NCI-H2227 (cell line): Measurements from ENCODE around the gene WSCD1.

Experiments used
- DNase-seq: peaks from one replicate; lab custom pipeline; 2025; ENCODE audit not compliant: unreplicated experiment; lab: John Stamatoyannopoulos, UW

Gene WSCD1

DNA sequence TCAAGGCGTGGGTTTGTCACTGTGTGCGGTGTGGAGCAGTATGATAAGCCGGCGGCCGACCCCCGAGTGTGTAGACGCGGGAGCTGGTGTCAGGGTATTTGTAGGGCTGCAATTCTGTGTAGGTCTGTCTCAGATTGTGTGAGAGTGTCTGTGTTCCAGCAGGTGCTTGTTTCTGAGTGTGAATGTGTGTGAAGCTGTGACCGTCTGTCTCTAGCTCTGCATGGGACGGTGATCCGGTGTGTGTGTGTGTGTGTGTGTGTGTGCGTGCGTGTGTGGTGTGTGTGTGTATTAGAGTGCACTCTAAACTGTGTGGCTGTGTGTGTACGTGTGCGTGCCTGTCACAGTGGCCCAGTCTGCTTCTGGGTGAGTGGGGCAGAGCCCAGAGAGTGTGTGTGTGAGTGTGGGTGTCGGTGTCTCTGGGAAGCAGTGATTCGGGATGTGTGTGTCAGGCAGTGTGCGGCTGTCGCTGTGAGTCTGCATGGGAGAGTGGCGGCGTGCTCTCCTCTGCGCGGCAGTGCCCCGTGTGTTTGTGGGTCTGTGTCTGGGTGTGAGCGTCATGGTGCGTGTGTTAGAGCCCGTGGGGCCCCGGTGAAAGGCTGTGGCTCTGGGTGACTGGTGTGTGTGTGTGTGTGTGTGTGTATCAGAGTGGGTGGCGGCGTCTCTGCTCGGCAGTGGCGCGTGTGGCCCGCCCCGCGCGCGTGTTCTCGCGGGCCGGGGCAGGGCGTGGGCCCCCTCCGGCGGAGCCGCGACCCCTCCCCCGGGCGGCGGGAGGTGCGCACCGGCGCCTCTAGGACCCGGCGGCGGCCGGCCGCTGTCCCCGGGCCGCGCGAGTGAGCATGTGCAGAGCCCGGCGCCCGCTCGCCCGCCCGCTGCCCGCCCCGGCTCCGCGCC lies at the start of gene WSCD1:
TSS of gene WSCD1 (plus strand) at position 841 of the 891 bp plus-strand sequence. CDS start 10,280 bp downstream, outside the sequence.
- peak; percentile 35 for DNase-seq

DNA sequence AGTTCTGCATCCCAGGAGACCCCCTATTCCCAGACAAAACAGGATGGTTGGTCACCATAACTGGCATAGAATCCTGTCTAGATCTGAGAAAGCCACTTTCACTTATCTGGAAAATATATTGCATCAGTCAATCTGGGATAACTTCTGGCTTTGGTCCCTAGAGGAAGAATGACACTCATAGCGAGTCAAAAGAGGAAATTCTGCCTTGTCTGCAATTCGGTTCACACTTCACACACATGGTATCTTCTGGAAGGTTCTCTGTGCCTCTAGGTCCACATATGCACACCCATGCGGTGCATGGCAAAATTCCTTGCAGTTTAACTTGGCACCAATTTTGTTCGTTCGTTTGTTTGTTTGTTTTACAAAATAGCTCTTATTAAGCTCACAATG lies 49.2 kb upstream of the WSCD1 start:
- DNase-seq: no peak

DNA sequence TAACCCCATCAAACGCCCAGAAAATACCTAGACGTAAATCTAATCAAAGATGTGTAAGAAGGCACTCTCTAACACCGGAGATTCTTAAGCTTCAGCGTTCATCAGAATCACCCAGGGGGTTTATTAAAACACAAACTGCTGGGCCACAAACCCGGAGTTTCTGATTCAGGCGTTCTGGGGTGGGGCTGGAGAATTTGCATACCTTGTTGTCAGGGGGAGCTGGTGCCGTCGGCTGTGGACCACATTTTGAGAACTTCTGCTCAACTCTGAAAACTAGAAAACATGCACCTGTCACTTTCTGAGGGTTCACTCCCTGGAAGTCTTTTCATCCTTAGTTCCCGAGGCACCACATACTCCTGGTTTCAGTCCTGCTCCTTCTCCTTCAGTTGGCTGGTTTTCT lies 48.6 kb upstream of the WSCD1 start:
- no peak for DNase-seq

DNA sequence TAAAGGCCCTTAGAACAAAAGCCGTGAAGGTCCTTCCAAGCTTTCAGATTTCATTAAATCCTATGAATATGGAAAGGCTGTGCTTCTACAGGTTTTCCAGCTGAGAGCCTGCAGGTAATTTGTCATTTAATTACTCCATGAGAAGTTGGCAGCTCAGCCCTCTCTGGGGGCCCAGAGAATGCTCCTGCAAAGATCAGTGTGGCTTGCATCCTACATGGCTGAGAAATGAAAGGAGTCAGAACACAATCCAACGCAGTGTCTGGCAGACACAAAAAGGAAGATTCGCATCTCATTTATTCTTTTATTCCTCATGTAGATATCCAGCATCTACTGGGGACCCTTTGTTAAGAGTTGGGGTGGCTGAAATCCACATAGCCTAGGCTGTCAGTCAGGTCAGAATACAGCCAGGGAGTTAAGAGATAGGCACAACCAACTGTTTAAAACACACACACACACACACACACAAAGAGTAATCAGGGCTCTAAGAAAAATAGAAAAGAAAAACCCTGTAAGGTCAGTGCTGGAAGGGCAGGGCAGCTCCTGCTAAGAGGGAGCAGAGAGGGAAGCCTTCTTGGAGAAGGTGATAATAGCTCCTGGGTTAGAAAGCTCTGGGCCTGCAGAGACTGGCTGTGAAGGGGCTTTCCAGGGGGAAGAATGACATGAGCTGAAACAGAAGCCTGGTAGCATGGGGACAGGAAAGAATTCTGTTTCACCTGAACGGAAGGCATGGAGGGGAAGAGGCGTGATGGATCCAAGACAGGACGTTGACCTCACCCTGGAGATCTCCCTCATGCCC lies 46.9 kb upstream of the WSCD1 start:
- no peak for DNase-seq

DNA sequence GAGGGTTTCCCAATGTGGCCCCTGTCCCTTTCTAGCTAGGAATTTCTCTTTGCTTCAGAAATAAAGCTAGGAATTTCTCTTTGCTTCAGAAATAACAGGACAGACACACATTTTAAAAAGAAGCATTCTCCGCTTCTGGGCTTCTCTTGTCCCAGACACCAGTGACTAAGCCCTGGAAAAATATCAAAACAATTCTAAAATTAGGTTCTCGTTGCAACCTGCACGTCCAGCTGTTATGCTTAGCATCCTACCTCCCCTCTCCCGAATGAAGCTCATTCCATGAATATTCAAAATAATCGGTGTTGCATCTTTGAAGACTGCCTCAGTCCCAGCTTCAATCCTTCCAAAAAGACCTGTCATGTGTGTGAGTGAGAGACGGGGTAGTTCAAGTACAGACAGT lies 45.6 kb upstream of the WSCD1 start:
- DNase-seq: no peak

DNA sequence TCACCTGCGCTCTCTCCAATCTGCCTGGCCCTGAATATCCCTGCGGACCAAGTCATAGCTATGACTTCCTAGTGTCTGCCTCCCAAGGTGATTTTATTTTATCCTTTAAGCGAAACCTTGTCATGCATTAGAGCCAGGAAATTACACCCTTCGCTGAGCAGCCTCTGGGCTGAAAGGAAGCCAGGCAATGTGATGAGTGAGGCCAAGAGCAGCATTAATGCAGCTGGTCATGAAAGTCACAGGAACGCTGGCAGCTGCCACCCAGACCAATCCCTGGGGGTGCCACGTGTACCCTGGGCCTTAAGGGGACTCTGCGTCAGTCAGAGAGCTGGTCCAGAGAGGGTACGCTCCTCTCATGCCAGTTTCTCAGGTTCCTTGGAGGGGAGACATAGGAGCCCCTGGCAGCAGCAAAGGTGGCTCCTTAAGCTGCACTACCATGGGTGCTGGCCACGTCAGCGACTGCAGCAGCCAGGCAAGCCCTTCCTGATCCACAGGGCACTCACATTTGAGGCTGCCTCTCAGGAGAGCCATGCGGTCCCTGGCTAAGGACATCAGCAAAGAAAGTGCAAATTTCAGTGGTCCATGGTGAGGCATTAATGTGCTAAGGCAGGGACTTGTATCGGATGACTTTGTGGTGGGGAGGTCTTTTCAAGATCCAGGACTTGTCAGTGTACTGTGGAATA lies 42.7 kb upstream of the WSCD1 start:
- no peak for DNase-seq

DNA sequence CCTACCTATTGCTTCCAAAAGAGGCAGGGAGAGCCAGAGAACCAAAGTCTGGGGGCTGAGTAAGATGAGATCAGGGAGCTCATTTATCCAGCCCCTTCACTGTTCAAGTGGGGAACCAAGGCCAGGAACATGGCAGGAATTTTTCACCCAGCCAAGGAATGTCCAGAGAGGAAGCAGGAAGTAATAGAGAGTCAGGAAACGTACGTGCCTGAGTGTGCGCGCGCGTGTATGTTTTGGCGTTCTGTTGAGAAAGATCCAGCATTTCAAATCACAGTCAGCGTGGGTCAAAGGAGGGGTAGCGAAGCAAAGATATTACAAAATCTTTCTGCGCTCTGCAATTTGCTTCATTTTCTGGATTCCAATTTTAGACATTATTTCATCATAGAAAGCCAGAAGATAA lies 41.9 kb upstream of the WSCD1 start:
- no peak for DNase-seq

DNA sequence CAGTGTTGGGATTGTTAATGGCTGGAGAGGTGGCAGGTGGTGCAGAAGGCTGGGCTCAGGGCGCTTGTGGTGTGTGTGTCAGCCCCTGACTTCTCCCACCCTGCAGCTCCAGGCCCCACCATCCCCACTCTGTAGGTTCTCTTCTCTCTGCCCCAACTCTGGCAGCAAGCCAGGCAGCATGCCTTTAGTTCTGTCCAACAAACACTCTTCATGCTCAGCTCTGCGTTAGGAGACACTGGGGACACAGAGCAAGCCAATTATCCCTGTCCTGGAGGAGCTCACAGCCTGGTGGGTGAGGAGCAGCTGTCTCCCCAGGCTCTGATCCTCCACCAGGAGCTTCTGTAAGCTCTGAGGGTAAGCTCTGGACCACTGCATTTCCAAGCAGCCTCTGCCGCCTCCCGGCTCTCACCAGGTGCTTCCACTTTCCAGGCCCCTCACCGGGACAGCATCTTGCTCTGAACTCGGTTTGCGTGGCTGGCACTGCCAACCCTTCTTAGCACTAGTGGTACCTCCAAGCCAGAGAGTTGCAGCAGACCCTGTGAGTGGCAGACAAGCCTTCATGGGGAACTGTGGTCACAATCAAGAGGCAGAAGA lies 34.3 kb upstream of the WSCD1 start:
- DNase-seq: peak; percentile 13

DNA sequence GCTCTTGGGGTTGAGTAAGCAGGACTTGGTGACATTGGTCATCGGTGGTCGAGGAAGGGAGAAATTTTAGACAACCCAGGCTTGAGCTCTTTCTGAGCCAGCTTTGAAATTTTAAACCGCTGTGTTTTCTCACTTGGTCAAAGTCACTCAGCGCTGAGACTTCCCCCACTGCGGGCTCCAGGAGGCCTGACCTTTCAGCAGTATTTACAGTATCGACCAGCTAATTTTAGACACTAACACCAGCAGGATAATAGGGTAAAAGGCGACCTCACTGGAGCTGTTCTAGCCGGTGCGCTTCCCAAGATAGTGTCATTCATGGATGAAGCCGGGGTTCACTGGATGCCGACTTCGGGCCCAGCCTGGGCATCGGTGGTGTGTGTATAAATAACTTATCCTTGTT lies 29.7 kb upstream of the WSCD1 start:
- DNase-seq: peak; percentile 4

DNA sequence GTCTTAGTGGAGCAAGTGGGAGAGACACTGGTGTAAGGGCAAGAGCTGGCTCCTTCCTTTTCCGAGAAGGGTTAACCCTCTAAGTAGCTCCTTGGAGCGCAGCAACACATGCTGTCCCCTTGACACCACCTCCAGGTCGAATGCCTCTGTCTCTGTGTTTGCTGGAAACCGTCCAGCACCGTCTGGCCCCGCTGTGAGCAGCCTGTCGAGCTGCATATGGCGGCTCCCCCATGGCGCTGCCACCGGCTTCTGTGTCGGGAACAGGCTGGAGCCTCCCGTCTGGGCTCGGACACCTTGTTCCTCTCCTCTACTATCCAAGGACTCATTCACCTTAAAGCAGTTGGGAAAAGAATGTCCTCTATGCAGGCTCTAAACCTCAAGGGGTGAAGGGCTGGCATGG lies 28.9 kb upstream of the WSCD1 start:
- DNase-seq: no peak

DNA sequence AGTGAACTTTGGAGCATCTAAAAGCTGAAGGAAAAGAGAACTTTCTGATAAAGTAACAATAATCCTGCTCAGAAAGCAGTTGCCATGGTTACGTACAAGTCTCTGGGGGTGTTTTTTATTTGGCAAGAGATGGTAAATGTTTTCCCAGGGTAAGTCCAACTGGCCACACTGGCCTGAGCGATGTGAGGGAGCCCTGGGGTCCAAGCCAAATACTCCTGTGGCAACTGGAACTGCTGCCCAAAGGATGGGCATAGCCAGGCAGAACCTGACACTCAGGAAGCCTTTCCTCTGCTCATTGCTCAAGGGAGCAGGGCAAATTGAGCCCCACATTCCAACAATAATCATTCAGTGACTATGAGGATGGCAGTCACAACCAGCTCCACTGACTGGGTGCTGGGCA lies 26.8 kb upstream of the WSCD1 start:
- no peak for DNase-seq

DNA sequence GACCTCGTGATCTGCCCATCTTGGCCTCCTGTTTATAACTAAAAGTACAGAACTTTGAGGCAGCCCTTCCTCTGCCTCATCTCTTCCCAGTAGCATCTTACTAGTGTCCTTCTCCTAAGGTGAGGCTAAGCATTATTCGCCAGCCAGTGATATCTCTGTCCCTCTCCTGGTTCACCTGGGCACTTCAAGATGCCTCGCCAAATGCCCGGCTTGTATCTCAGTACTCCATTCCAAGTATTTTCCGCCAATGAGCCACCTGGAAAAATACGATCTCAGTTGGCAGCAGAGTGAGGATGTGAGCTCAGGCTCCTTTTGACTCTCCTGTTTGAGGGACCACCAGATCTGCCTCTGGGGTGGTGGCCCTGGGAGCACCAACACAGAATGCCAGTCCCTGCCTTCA lies 25.9 kb upstream of the WSCD1 start:
- no peak for DNase-seq

DNA sequence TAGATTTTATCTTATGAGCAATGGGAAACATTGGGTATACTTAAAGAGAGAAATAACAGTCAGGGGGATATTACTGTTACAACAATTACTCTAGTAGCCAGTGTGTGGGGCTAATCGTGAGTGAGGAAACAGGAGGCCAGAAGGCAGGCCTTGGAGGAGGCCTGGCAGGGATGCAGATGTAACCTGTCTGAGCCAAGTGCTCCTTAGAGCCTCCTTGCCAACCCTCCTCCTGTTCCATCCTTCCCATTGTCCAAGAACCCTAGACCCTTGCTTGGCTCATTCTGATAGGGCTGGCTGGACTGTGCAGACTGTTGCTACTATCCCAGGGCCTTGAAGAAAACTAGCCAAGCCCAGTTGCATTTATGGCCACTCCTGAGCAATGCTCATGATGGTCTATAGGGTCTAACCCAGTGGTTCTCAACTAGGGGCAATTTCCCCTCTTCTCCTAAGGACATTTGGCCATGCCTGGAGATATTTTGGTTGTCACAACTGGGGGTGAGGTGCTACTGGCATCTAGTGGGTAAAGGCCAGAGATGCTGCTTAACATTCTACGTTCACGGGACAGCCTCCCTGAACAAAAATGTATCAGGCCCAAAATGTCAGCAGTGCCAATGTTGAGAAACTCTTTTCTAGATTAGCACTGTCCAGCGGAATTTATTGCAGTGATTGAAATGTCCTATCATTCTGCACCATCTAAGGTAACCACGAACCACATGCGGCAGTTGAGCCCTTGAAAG lies 24.4 kb upstream of the WSCD1 start:
- no peak for DNase-seq

DNA sequence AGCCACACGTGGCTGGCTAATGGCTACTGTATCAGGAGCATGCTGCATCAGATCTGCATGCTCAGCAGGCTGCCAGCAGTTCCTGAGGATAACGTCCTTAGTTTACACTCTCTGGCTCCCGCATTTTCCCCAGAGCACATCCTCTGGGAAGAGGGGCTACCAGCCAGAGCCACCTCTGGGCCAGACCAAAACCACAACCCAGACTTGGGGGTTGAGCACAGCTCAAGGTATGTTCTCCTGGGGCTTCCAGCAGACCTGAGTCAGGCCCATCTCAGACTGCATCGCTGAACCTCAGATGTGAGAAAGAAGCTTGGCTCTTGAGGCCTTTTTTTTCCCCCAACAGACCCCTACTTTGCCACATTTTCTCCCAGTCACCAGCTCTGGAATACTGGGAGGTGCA lies 23.7 kb upstream of the WSCD1 start:
- no peak for DNase-seq

DNA sequence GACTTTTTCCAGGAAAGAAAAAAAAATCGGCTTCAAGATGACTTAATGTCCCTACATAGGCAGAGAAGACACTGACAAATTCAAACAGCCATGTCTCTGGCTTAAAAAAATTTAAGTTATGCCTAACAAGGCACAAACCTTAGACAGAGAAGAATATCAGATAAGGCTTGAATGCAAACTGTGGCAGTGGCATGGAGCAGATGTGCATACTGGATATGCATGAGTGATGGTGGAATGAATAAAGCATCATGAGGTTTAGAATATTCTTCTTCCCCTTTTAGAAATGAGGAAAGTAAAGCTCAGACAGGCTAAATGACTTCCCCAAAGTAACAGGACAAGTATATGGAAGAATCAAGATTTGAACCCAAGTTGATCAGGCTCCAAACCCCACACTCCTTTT lies 23.2 kb upstream of the WSCD1 start:
- no peak for DNase-seq

DNA sequence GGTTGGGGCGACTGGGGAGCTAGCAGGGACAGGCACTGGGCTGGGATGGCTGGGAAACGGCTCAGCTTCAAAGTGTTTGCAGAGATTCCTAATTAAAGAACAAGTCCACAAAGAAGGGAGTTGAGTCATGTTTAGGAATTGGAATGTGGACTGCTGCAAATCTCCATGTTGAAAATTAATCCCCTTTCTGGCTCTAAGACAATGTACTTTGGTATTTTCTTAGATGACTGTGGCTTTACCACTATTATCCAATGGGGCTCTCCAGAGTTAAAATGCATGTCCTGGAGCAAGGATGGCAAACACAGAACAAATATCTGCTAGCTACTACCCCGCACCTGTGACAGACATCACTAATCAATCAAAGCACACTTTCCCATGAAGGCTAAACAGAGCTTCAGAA lies 22.2 kb upstream of the WSCD1 start:
- DNase-seq: no peak

DNA sequence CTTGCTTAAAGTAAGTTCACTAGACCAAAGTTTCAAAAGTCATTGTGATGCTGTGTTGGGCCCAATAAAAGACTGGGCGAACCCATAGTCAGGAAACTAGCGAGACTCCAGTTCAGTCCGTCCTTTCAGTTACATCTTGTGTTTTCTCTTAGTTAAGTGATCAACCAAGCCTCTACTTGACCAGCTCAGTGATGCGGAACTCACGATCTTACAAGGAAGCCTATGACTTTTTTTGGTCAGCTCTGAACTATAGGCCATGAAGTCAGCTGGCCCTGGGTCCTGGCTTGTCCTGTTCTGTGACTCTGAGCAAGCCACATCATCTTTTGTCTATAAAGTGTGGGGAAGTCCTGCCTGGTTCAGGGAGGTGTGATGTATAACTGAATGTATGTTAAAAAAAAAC lies 21.7 kb upstream of the WSCD1 start:
- no peak for DNase-seq

DNA sequence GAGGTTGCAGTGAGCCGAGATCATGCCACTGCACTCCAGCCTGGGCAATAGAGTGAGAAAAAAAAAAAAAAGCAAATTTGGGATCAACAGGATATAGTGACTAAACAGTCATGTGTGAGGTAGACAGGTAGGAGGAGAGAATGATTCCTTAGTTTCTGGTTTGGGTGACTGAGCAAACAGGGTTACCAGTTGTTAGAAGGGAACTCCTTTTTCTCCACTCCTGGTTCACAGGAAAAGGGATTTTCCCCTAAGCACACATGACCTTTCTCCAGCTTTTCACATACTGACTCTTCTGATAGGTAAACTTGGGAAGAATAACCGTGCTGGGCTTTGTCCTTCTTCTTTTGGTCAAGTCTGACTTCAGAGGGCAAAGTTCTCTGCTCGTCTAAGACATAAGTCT lies 17.3 kb upstream of the WSCD1 start:
- no peak for DNase-seq

DNA sequence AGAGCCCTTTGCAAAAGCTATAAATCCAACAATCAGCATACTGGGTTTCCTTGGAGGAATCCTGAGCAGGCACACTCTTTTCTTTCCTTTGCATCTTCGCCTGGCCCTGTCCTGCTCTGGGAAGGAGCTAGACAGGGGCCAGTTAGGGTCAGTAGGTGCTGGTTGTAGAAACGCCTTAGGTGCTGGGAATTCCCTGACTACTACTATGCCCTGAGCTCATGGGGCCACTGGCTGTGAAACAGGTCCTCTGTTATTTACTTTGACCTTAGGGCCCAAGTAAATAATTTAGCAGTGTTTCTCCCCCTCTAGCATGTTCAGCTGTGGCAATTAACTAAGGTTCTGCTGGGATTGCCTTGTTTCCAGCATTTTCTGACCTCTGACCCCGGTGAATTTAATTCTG lies 15.8 kb upstream of the WSCD1 start:
- no peak for DNase-seq

DNA sequence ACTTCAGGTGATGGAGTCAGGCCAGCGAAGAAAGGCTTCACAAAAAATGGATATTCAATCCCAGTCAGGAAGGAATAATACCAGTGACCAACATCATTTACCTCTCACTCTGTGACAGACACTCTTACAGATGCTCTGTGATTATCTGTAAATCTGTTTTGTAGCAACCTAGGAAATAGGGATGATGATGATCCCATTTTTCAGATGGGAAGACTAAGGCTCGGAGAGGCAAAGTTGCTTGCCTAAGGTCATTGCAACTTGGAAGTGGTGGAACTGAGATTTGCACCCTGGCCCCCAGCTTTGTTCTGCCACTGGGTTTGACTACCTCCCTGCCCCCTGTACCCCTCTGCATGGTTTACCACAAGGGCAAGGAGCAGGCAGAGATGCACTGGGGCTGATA lies 14.1 kb upstream of the WSCD1 start:
- DNase-seq: no peak

DNA sequence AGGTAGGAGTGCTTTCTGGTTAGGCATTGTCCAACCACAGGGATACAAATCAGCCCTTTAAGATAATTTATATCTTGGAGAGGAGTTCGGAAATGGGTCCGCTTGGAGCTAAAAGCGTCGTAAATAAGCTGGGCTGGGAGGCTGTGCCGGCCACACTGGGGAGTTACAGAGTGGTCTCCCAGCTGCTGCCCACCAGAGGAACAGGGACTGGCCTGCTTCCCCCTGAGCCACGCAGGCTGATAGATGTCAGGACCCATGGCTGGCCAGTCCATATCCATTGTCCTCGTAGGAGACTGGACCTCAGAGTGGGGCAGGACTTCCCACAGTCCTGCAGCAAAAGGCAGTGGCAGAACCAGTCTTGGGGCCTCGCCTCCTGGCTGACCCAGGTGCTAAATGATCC lies 12.6 kb upstream of the WSCD1 start:
- DNase-seq: no peak
